GM13977 (cell line): Measurements from ENCODE around the gene TMEM184B.
"Not testable (repeated sequence)": the region's sequence is repeated elsewhere in the genome, so short reads cannot be mapped to it uniquely, and the experiment has no call there.

Source experiments
- DNase-seq: peaks from one replicate; pipeline ENCODE4 v3.0.0; 2012; ENCODE audit warnings: low spot score
- in situ Hi-C: fragments of 300-500 bp; cut with MboI; formaldehyde crosslinking; loops from one replicate; pipeline ENCODE4 v1.12.0; 2022; ENCODE audit warnings: low sequenced_read_pairs, low pct_unique_long_range_greater_than_20kb, mixed read lengths, inconsistent platforms; ENCODE audit not compliant: unreplicated experiment
- TF ChIP-seq, protein P1 (sequence below): IDR thresholded peaks from 2 replicates; pipeline ENCODE4 v1.5.1; 2012; ENCODE audit warnings: mild to moderate bottlenecking, control low read depth; ENCODE audit not compliant: insufficient read depth; ENCODE audit errors: extremely low read depth, missing control alignments

The TMEM184B gene

DNA sequence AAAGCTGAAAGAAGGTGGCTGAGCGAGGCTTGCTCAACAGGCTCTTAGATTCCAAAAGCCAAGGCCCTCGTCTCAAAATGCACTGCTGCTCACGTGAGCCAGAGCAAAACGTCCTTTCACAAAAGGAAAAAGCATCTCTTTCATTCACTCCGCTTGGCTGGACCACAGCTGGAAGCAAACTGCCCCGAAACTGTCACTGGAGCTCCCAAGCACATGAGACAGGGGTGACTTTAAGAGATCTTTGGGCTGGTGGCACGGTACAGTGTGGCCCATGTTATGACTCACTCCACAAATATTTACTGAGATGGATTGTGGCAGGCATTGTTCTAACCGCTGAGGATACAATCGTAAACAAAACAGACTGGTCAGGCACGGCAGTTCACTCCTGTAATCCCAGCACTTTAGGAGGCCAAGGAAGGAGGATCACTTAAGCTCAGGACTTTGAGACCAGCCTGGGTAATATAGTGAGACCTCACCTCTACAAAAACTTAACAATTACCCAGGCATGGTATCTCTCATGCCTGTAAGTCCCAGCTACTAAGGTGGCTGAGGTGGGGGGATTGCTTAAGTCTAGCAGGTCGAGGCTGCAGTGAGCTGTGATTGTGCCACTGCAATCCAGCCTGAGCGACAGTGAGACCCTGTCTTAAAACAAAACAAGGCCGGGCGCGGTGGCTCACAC lies 94.7 kb downstream of the TMEM184B start:
- TF ChIP-seq, protein P1, sequence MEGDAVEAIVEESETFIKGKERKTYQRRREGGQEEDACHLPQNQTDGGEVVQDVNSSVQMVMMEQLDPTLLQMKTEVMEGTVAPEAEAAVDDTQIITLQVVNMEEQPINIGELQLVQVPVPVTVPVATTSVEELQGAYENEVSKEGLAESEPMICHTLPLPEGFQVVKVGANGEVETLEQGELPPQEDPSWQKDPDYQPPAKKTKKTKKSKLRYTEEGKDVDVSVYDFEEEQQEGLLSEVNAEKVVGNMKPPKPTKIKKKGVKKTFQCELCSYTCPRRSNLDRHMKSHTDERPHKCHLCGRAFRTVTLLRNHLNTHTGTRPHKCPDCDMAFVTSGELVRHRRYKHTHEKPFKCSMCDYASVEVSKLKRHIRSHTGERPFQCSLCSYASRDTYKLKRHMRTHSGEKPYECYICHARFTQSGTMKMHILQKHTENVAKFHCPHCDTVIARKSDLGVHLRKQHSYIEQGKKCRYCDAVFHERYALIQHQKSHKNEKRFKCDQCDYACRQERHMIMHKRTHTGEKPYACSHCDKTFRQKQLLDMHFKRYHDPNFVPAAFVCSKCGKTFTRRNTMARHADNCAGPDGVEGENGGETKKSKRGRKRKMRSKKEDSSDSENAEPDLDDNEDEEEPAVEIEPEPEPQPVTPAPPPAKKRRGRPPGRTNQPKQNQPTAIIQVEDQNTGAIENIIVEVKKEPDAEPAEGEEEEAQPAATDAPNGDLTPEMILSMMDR = no peak
- in situ Hi-C loops = no loop called here
- no peak for DNase-seq

DNA sequence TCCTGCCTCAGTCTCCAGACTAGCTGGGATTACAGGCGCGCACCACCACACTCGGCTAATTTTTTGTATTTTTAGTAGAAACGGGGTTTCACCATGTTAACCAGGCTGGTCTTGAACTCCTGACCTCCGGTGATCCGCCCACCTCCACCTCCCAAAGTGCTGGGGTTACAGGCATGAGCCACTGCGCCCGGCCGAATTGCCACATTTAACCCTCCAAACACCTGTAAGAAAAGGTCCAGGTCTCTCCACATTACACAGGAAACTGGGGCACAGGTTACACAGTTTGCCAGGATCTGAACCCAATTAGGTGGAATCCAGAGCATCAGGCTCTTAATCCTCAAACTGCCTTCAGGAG lies 95.3 kb downstream of the TMEM184B start:
- DNase-seq, in situ Hi-C loops: not testable (repeated sequence)

DNA sequence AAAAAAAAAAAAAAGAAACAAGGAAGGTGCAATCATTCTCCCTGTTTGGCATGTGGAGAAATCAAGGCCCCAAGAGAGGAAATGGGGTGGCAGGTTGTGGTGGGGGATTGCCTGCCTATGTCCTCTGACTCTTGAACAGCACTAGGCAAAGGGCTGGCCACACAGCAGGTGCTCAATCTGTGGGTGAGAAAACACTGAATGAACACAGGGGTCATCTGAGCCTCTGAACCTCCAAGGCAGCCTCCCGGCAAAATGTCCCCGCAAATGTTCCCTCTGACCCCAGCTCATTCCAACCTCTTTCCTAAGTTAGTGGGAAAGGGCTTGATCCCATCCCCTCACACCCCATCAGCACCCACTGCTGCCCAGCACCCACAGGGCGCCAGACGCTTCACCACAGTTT lies 95.8 kb downstream of the TMEM184B start:
- in situ Hi-C loops = no loop called here

DNA sequence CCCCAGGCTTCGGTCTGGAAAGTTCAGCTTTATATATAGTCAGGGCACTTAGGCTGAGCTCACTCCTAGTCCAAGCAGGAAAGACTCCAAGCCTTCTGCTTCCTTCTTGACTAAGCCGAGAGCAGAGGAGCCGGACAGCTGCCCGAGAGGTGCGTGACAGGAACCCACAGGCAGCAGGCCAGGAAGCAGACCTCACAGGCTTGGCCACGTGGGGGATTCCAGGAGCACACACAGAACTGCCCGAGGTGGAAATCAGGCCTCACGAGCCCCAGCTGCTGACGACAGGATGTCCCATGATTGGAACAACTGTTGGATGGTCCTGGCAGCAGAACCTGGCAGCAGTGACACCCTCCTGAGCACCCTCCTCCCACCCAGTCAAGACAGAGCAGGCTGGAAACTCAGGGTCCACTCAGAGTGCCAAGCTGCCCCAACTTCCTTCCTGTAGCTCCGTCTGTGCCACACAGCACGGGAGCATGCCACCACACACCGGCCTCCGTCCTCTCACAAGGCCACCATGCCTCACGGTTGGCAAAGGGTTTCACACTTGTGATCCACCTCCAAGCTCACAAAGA lies 96.6 kb downstream of the TMEM184B start:
- in situ Hi-C loops = no loop called here
- peak; percentile 51 for DNase-seq
- TF ChIP-seq, protein P1 = peak; percentile 21

More for the DNA sequence above, 95.8 kb downstream of the TMEM184B start:
- peak; percentile 23 for DNase-seq
- TF ChIP-seq, protein P1 = no peak

DNA sequence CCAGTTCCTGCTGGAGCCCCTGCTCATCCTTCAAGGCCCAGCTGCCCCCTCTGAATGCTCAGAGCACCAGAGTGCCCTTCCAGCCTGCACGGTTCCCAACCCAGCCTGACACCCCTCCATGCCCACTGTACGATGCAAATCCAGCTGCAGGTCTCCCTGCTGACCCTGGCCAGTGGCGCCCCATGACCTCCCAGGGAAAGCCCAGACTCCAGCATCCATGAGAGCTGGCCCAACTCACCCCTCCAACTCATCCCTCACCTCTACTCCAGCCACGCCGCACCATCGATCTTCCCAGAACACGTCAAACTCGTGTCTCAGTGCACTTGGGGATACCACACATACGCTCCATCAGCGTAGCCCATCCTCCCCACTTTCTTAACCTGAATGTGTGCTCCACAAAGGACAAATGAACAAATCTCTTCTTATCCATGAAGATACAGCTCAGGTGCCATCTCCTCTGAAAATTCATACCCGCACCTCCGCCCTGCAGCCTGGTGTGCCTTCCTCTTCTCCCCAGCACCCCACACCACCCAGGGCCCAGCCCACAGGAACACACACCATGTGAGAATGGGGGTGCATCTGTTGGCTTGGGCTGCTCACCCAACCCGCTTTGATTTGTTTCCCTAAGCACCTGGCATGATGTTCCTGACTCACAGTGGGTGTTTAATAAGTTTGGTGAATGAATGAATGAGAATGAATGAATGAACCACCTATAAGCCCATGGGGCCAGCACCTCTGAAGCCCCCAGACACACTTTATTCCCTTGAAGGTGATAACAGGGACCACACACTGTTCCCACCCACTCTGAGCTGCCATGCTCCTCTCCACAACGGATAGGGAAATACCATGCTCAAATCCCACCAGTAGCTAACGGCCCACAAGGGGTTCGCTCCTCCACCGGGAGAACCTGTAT lies 97.3 kb downstream of the TMEM184B start:
- in situ Hi-C loops = no loop called here
- no peak for DNase-seq
- TF ChIP-seq, protein P1 = no peak

DNA sequence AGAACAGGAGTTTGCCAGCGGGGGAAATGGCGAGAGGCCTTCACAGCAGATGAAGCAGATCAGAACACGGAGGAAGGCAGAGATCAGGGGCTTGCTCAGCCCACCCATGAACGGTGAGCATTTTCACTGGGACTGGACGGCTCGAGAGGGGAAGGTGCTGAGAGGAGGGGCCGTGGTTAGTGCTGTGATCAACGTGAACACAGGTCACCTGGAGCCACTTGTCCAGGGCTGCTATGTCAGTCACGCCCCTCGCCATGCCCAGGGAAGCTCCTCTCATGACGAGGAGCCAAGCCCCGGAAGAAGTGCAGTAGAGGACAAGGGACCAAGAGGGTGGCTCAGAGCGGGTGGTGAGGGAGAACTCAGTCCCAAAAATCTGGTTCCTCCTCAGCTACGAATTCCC lies 98.2 kb downstream of the TMEM184B start:
- DNase-seq = no peak
- TF ChIP-seq, protein P1 = no peak
- in situ Hi-C loops = no loop called here

DNA sequence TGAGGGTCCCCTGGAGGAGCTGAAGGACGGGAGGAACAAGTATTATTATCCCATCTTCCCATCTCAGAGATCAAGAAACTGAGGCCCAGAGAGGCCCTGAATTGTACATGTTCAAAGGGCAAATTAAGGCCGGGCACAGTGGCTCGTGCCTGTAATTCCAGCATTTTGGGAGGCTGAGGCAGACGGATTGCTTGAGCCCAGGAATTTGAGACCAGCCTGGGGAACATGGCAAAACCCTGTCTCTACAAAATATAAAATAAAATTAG lies 99.2 kb downstream of the TMEM184B start:
- DNase-seq = no peak
- TF ChIP-seq, protein P1 = no peak
- in situ Hi-C loops = no loop called here
